GM12874 (cell line): ENCODE measurements around the gene EEF2K.

Experiments used
- TF ChIP-seq, protein P1 (sequence below): IDR thresholded peaks from 2 replicates; pipeline ENCODE4 v1.5.1; 2011; ENCODE audit warnings: low read depth, mild to moderate bottlenecking, control low read depth, low read length, moderate library complexity; ENCODE audit not compliant: insufficient read depth

The EEF2K gene

DNA sequence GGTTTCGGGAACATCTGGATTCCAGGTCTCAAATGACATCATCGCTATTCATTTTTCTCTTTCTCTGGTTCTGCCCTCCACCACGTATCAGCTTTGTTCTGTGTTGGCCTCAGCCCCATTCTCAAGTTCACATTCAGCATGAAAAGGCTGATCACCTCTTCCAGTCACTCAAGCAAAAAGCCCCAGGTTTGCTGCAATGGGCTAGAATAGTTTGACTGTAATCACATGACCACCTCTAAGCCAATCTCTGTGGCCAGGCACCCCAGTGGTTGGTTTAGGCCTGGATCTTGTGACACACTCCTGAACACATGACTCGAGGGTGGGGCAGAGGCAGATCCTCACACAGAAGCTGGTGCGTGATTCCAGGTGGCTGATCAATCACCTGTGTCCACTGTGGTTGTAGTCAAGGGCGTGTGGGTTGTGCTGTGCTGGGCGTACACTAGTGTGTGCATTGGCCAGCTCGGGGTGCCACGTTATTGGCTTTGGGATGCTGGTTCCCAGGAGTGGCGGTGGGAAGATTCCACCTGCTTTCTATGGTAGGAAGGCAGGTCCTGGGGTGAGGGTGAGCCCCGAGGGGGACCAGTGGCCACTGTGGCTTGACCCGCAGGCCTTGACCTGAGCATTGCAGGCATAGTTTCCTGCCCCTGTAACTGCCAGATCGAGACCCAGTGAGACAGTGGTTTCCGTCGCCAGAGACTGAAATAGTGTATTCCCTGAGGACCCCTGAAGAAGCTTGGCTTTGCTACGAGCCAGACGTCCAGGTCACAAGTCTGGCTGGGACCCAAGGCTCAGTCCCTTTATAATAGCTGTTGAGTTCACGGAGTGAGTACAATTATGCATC, 12.0 kb downstream of the EEF2K start:
- TF ChIP-seq, protein P1, sequence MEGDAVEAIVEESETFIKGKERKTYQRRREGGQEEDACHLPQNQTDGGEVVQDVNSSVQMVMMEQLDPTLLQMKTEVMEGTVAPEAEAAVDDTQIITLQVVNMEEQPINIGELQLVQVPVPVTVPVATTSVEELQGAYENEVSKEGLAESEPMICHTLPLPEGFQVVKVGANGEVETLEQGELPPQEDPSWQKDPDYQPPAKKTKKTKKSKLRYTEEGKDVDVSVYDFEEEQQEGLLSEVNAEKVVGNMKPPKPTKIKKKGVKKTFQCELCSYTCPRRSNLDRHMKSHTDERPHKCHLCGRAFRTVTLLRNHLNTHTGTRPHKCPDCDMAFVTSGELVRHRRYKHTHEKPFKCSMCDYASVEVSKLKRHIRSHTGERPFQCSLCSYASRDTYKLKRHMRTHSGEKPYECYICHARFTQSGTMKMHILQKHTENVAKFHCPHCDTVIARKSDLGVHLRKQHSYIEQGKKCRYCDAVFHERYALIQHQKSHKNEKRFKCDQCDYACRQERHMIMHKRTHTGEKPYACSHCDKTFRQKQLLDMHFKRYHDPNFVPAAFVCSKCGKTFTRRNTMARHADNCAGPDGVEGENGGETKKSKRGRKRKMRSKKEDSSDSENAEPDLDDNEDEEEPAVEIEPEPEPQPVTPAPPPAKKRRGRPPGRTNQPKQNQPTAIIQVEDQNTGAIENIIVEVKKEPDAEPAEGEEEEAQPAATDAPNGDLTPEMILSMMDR, result no peak

GRCh38 chr16:22219389-22220068, 13.5 kb downstream of the EEF2K start:
- TF ChIP-seq, protein P1, result no peak

DNA sequence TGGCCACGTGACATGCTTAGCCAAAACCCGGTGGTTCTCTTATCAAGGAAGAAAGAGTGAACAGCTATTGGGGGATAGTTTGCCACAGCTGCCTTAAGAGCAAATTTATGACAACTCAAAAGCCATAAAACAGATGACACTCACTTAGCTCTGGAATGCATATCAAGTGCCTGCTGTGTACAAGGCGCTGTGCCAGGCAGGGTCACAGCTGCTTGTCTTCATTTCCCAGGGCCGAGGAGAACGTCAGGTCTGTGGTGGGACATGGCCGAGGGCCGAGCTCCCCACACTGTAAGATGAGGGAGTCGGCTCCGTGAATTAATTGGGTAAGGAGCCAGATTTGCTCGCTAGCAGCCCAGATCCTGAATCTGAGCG, 14.0 kb downstream of the EEF2K start:
- TF ChIP-seq, protein P1, result no peak

DNA sequence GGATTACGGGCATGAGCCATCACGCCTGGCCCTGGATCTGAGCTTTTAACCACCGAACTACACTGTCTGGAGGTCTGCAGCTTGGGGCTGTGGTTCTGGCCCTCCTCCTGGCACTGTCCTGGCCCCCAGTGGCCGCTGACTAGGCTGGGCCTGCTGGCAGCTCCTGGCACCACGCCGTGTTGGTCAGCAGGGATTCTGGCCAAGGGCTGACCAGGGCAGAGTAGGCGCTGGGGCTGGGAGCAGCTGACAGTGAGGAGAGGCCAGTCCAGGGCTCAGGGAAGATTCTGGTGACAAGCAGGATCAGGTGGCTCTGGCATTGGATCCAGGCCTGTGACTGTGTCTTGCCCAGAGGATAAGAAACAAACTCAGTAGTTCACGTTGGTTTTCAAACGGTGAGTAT, 14.6 kb downstream of the EEF2K start:
- TF ChIP-seq, protein P1, result no peak

DNA sequence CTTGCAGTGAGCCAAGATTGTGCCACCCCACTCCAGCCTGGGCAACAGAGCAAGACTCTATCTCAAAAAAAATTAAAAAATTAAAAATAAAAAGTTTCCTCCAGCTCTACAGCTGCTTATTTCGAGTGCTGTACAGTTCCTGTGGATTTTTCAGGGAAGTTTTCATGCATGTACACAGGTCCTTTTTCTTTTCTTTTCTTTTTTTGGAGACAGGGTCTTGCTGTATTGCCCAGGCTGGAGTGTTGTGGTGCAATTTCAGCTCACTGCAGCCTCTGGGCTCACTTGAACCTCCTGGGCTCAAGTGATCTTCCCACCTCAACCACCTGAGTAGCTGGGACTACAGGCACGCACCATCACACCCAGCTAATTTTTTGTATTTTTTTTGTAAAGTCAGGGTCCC, 15.9 kb downstream of the EEF2K start:
- TF ChIP-seq, protein P1, result no peak

DNA sequence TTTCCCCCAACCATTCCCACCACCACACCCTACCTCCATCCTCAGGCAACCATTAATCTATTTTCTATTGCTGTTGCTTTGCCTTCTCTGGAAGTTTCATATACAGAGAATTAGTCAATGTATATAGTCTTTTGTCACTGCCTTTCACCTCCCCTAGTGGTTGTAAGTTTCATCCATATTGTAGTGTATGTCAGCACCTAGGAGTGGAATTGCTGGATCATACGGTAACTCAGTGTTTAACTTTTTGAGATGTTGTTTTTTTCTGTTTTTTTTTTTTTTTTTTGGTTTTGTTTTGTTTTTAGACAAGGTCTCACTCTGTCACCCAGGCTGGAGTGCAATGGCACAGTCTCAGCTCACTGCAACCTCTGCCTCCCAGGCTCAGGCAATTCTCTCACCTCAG, 16.9 kb downstream of the EEF2K start:
- TF ChIP-seq, protein P1, result no peak

- TF ChIP-seq, protein P1, result no peak
These were observed 19.0 kb downstream of the EEF2K start for GRCh38 chr16:22225060-22225459.
